Body of pancreas (tissue), 4 donors: ENCODE data around the gene ANKRD28.

Experiments used
- CTCF ChIP-seq, 7 experiments: fragments of 450-650 bp in 4 of 7; fragments of 200-600 bp in 3 of 7; sonication (generic) in 3 of 7; IDR thresholded peaks; one replicate each; pipeline ENCODE4 v1.5.1; 2016 to 2019; ENCODE audit warnings: antibody characterized with exemption in 7 of 7
- POLR2A ChIP-seq, 3 donors: fragments of 450-650 bp; IDR thresholded peaks; one replicate each; pipeline ENCODE4 v1.6.1; 2016; ENCODE audit warnings: antibody characterized with exemption in 3 of 3, mild to moderate bottlenecking in 2 of 3

- TF ChIP-seq POLR2A (IDR thresholded peaks at IDR 0.05) (no peak), CTCF (IDR thresholded peaks at IDR 0.05) (no peak)
Observed at GRCh38 chr3:15743587-15744009, 54.2 kb downstream of the ANKRD28 start.
